ENCODE results near the gene CDC42.

Gene CDC42

DNA sequence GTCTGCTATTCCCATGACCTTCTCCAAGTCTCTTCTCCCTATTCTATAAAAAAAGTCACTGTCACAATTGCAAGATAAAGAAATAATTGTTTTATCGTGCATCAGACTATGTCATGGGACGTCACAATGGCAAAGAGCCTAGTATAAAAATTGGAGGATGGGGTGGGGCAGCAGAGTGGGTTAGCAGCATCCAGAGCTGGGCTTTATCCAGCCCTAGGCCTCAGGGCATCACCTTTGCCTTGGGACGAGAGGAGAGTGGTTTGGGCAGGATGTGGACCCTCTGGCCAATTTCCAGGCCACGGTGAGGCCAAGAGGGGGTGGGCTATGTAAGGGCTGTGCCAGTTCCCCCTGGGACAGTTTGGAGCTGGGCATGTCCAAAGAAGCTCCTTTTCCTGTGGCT, 64.7 kb downstream of the CDC42 start:
- no peak for DNase-seq (ENCODE audit: low spot score)
- no peak for TF ChIP-seq CTCF (IDR thresholded peaks at IDR 0.05; ENCODE audit: extremely low read depth, missing control alignments)

- TF ChIP-seq CTCF (IDR thresholded peaks at IDR 0.05; ENCODE audit: extremely low read depth, missing control alignments): no peak
- no peak for DNase-seq (ENCODE audit: low spot score)
Observed at GRCh38 chr1:22117851-22118250, 65.3 kb downstream of the CDC42 start.

- no peak for TF ChIP-seq CTCF (IDR thresholded peaks at IDR 0.05; ENCODE audit: extremely low read depth, missing control alignments)
- no peak for DNase-seq (ENCODE audit: low spot score)
Observed at GRCh38 chr1:22118291-22118992, 65.9 kb downstream of the CDC42 start.

- DNase-seq (ENCODE audit: low spot score): no peak
- TF ChIP-seq CTCF (IDR thresholded peaks at IDR 0.05; ENCODE audit: extremely low read depth, missing control alignments): no peak
Observed at GRCh38 chr1:22119626-22120468, 67.3 kb downstream of the CDC42 start.

DNA sequence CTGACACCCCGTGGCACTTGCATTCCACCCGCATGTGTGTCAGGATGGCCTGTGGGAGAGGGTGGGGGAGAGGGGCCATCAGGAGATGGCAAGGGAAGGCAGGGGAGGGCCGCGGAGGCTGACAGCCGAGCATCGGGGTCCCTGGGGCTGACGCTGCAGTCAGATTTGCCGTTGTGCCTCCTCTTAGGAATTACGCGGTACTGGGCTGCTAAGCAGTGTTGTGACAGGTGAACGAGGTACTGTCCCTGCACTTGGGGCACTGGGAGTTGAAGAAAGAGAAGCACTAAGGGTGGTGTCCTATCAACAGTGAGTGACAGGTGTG, 67.9 kb downstream of the CDC42 start:
- TF ChIP-seq CTCF (IDR thresholded peaks at IDR 0.05; ENCODE audit: extremely low read depth, missing control alignments): no peak
- DNase-seq (ENCODE audit: low spot score): no peak

GRCh38 chr1:22121421-22121911, 69.0 kb downstream of the CDC42 start:
- TF ChIP-seq CTCF (IDR thresholded peaks at IDR 0.05; ENCODE audit: extremely low read depth, missing control alignments): no peak
- DNase-seq (ENCODE audit: low spot score): no peak

Measured in GM20000 (cell line).